OCI-M1 (cell line): Measurements from ENCODE around the gene MARCHF3.
"Not testable (repeated sequence)": the region's sequence is repeated elsewhere in the genome, so short reads cannot be mapped to it uniquely, and the experiment has no call there.

Experiments used
- DNase-seq: peaks from one replicate; lab custom pipeline; 2025; lab: John Stamatoyannopoulos, UW

MARCHF3 gene

GRCh38 chr5:127011961-127012644 lies 18.3 kb downstream of the MARCHF3 start:
- DNase-seq: no peak

GRCh38 chr5:127011153-127011552 lies 19.2 kb downstream of the MARCHF3 start:
- no peak for DNase-seq

- DNase-seq: no peak
Measured at GRCh38 chr5:127010362-127010761, 20.0 kb downstream of the MARCHF3 start.

GRCh38 chr5:127009784-127010183 lies 20.6 kb downstream of the MARCHF3 start:
- no peak for DNase-seq

- no peak for DNase-seq
Measured at GRCh38 chr5:127008300-127008975, 21.9 kb downstream of the MARCHF3 start.

GRCh38 chr5:127007522-127007921 lies 22.8 kb downstream of the MARCHF3 start:
- DNase-seq: no peak

GRCh38 chr5:127006744-127007143 lies 23.6 kb downstream of the MARCHF3 start:
- no peak for DNase-seq

GRCh38 chr5:127005282-127005681 lies 25.1 kb downstream of the MARCHF3 start:
- DNase-seq: not testable (repeated sequence)

GRCh38 chr5:127004721-127005120 lies 25.6 kb downstream of the MARCHF3 start:
- DNase-seq: no peak

- DNase-seq: no peak
Measured at GRCh38 chr5:127003798-127004495, 26.4 kb downstream of the MARCHF3 start.

- DNase-seq: no peak
Measured at GRCh38 chr5:127002390-127002789, 28.0 kb downstream of the MARCHF3 start.

- DNase-seq: no peak
Measured at GRCh38 chr5:127001621-127002296, 28.6 kb downstream of the MARCHF3 start.

- no peak for DNase-seq
Measured at GRCh38 chr5:126998895-126999570, 31.3 kb downstream of the MARCHF3 start.

- DNase-seq: peak; percentile 36
Measured at GRCh38 chr5:126998201-126998631, 32.1 kb downstream of the MARCHF3 start.

GRCh38 chr5:126995689-126996088 lies 34.7 kb downstream of the MARCHF3 start:
- no peak for DNase-seq

- no peak for DNase-seq
Measured at GRCh38 chr5:126995039-126995438, 35.3 kb downstream of the MARCHF3 start.

GRCh38 chr5:126994485-126994884 lies 35.9 kb downstream of the MARCHF3 start:
- DNase-seq: no peak

- no peak for DNase-seq
Measured at GRCh38 chr5:126988021-126988569, 42.3 kb downstream of the MARCHF3 start.

- DNase-seq: no peak
Measured at GRCh38 chr5:126987271-126987899, 43.0 kb downstream of the MARCHF3 start.

- no peak for DNase-seq
Measured at GRCh38 chr5:126984632-126985031, 45.7 kb downstream of the MARCHF3 start.

- DNase-seq: no peak
Measured at GRCh38 chr5:126983874-126984266, 46.5 kb downstream of the MARCHF3 start.
